Activated CD8-positive, alpha-beta memory T cell treated with anti-CD3 and anti-CD28 coated beads, Interleukin-2, amount 50 U/mL, for 1 hour (primary cell): Measurements from ENCODE around the gene LPP.

Experiments
- DNase-seq: peaks from one replicate; pipeline ENCODE4 v3.0.0-alpha.2; 2020; ENCODE audit errors: extremely low read depth

Gene LPP

DNA sequence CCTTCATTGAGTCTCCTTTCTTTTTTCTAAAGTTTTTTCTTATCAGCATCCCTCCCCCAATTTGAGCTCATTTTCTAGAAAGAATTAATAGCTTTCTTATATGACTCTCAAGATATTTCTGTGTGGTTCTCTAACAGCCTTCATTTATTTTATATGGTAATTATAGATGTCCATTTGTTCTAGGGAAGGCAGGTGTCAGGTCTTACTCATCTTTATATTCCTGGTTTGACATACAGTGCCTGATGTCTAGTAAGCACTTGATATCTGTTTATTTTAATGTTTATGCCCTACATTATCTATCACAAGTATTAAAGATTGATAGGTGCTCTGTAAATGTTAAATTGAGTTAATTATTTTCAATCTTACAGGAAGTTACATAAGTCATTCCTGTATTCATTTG is 591.1 kb downstream of the LPP start:
- DNase-seq, result no peak

DNA sequence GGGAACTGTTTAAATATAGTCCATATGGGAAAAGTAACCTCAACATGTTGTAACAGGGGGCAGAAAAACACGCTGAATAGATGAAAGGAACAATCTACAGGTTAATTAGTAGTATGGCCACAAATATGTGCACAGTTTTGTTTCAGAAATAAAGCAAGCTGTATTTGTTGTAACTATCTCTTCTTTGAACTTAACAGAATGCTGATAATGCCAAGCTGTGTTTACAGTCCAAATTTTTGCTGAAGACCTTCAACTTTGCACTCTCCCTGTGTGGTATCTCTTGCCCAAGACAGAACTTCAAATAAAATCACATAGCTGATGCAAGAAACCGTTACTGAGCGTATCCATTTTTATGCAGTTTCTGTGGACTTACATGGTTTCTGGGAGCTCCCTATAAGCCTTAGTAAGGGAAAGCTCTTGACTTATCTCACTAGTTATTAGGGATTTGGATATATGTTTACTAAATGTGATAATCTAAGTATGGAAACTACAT is 592.4 kb downstream of the LPP start:
- no peak for DNase-seq

DNA sequence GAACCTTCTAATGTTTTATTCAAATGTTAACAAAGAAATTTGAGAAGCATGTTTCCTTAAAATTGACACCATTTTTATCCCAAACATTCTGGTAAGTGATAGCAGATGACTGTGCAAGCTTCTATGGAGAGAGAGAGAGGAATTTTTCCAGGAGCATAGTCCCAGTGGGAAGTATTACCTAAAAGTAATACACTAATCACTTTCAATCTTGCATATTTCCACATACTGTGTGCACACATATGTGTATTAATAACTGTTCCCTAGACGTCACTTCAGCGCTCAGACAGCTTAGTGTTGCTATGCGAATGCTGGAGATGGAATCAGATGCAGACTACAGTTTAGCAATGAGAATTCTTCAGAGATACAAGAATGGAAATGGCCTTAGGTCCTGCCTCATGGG is 593.5 kb downstream of the LPP start:
- no peak for DNase-seq

DNA sequence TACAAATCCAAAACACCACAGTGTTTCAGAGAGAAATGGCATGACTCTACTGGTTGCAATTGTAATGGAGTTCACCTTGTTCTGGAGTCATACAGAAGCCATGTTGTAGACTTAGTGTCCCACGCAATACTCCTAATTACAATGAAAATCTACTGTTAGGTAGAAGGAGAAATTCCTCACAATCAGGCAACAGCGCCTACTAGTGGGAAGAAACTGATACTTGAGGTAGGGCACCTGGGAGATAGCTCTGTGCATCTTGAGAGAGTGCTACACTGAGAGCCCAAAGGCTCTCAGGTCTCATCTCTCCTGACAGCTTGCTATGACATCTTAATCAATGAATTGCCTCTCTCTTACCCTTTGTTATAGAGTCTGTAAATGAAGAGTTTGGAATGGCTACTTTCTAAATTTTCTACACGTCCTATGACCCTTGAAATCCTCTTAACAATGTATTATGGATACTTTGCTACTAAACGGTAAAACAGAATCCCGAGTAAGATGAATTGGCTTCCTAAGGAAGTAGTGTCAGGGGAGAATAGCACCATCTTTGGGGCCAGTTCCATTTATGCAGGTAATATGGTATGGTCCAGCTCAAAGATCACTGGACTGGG is 595.2 kb downstream of the LPP start:
- peak; percentile 31 for DNase-seq

DNA sequence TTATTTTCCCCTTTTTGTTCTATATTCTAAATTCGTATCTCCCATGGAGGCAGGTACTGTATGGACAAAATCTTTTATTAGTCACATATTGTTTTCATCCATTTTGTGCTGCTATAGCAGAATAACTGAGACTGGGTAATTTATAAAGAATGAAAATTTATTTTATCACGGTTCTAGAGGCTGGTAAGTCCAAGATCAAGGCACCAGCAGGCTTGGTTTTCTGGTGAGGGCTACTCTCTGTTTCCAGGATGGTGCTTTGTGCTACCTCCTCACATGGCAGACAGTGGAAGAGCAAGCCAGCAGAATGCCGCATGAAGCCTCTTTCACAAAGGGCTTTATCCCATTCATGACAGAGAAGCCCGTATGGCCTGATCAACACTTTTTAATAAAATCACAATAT is 595.9 kb downstream of the LPP start:
- DNase-seq, result no peak

DNA sequence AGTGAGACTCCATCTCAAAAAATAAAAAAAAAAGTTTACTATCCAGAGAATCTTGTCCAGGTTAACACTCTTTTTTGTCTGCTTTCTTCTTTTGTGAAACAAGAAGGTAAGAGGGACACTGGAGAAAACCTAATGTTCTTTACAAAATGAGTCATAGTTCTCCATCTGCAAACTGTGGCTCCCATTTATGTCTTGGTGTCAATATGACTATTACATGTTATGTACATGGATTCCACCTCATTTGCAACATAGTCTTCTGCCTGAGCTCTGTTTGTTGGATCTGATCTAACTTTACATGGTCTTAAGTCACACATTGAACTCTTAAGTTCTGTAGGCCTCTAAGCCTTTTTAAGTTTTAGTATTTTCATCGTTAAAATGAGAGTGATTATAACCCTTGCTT is 596.7 kb downstream of the LPP start:
- no peak for DNase-seq

GRCh38 chr3:188752850-188753249 is 598.9 kb downstream of the LPP start:
- DNase-seq, result no peak

GRCh38 chr3:188754267-188754666 is 600.3 kb downstream of the LPP start:
- no peak for DNase-seq

- DNase-seq, result no peak
These were observed 602.3 kb downstream of the LPP start for GRCh38 chr3:188756241-188756640.

DNA sequence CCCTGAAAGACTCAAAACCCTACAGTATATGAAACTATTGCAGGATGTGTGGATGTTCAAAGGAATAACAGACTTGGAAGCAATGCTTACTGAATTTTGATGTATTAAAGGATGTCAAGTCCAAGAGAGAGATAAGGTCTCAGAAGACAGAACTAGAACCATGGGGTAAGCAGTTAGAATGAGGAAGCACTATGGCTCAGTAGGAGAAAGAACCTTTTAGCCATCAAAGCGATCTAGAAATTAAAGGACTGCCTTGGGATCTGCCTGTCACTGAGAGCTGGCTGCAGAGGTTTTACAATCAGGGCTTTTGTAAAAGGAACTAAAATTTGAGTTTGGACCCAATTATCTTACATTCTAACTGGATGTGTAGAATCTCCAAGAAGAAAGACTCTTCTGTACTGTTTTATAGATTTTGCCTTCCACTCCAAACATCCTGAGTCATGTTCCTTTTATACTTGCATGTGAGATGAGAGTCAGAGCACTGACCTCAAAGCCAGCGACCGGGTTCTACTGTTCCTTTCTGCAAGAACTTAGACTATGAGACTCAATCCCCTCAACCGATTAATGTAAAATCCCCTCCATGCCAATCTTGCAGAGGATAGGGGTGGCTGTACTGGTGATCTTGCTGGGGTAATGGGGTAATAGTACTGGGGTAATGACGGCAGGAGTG is 605.5 kb downstream of the LPP start:
- DNase-seq, result no peak

- no peak for DNase-seq
These were observed 606.5 kb downstream of the LPP start for GRCh38 chr3:188760408-188760807.

GRCh38 chr3:188761439-188761838 is 607.5 kb downstream of the LPP start:
- no peak for DNase-seq

DNA sequence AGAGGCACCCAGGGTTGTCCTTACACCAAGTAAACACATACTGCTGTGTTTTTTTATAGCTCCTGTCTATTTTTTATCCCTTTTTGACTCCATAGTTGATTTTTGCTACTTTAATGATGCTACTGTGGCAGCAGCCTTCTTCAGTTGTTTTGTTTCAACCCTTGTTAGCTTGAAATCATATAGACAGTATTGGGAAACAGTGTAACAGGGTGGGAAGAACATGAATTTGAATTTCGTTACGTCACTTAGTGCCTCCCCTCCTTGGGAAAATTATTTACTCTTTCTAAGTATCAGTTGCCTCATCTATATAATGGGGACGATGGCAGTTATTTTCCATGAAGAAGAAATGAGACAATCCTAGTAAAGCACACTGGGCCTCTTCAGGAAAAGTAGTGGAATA is 608.0 kb downstream of the LPP start:
- no peak for DNase-seq

DNA sequence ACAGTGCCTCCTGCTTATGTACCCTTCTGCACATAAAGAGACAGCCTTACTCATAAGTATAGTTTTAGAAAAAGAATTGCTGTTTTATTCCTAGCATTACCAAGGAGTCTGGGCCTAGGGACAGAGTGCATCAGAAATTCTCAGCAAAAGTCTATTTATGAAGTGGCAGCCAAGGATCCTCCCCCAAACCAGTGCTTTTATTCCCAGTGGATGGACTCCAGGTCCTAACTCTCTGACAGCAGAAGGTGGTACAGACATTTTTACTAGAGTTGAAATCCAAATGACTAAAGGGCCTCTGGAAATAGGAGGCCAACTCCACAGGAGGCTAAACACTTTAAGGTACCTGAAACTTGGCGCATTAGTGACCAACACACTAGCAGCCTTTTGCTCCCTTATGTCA is 610.7 kb downstream of the LPP start:
- DNase-seq, result no peak

DNA sequence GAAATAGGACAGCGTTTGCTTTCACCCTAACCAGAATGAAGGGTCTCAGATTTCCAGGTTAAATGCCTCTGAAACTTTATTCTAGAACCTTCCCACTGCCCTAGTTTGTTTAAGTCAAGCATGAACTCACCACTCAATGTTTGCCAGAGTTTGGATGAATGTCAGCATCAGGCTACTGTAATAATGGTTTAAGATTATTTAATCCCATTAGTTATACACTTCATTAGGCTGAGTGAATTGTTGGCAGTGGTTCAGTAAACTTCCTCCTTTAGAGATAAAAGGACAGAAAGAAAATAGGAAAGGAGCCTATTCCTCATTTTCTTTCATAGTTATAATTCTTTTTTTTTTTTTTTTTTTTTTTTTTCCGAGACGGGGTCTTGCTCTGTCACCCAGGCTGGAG is 615.9 kb downstream of the LPP start:
- no peak for DNase-seq

- no peak for DNase-seq
These were observed 618.9 kb downstream of the LPP start for GRCh38 chr3:188772886-188773285.

GRCh38 chr3:188775412-188775811 is 621.5 kb downstream of the LPP start:
- no peak for DNase-seq

- no peak for DNase-seq
These were observed 622.5 kb downstream of the LPP start for GRCh38 chr3:188776447-188776846.

- DNase-seq, result no peak
These were observed 624.3 kb downstream of the LPP start for GRCh38 chr3:188778091-188778852.

DNA sequence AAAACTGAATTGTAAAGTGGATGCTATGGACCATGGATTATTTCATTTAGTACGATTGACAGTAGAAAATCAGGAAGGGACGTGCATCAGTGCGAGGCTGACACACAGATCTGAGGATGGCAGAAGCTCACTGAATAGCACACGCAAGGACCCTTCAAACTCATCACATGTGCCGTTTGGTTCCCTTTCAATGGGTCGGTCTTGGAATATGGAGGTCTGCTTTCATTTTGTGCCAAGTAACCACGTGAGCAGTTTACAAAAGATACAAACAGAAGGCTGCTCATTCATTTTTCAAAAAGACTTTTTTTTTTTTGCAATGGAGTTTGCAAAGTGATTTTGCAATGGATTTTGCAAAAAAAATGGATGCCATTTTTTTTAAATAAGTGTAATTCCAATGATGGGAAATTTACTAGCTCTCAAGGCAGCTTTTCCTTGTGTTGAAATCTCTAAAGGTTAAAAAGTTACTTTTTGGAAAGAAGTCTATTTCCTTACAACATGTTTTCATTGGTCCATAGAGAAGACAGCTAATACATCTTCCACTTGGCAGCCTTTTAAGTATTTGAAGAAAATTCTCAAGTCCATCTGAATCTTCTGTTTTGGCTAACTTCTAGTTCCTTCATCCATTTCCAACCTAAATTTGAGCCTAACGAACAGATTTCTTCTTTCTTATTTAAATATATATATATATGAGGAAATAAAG is 625.5 kb downstream of the LPP start:
- no peak for DNase-seq

- no peak for DNase-seq
These were observed 626.5 kb downstream of the LPP start for GRCh38 chr3:188780193-188781147.
